Osteocyte (in vitro differentiated cells): Measurements from ENCODE around the gene LHFPL3. TPM values are rescaled to one million over a fixed set of nuclear protein-coding genes. Genes with fewer than 3 reads are reported as not detected.
"Not testable (repeated sequence)": the region's sequence is repeated elsewhere in the genome, so short reads cannot be mapped to it uniquely, and the experiment has no call there.

ENCODE experiments used
- DNase-seq: peaks from one replicate; pipeline ENCODE4 v3.0.0; 2021; ENCODE audit warnings: mixed read lengths; ENCODE audit not compliant: unreplicated experiment; ENCODE audit errors: extremely low spot score
- H3K27ac Mint-ChIP-seq: one replicate; pipeline ENCODE4 v1.8.0; 2021; ENCODE audit warnings: mild to moderate bottlenecking, mixed read lengths; ENCODE audit not compliant: unreplicated experiment
- H3K27me3 Mint-ChIP-seq: one replicate; pipeline ENCODE4 v1.8.0; 2021; ENCODE audit warnings: mixed read lengths; ENCODE audit not compliant: unreplicated experiment
- H3K36me3 Mint-ChIP-seq: one replicate; pipeline ENCODE4 v1.8.0; 2021; ENCODE audit warnings: mixed read lengths; ENCODE audit not compliant: unreplicated experiment
- H3K4me1 Mint-ChIP-seq: one replicate; pipeline ENCODE4 v1.8.0; 2021; ENCODE audit warnings: mixed read lengths; ENCODE audit not compliant: unreplicated experiment
- H3K4me3 Mint-ChIP-seq: one replicate; pipeline ENCODE4 v1.8.0; 2021; ENCODE audit warnings: mild to moderate bottlenecking, moderate library complexity, mixed read lengths; ENCODE audit not compliant: unreplicated experiment
- H3K9me3 Mint-ChIP-seq: one replicate; pipeline ENCODE4 v1.8.0; 2021; ENCODE audit warnings: mixed read lengths; ENCODE audit not compliant: unreplicated experiment
- CTCF ChIP-seq: fragments of 200-600 bp; sonication (generic); IDR thresholded peaks from 2 replicates; pipeline ENCODE4 v1.5.0; 2021; ENCODE audit warnings: antibody characterized with exemption, mild to moderate bottlenecking, moderate library complexity
- total RNA-seq: library from RNA; stranded (reverse); gene quantifications from 2 replicates; pipeline ENCODE4 v1.2.1, GENCODE V29; 2021

The LHFPL3 gene
- total RNA-seq, 1 donor from 2014 or later, result not detected

- H3K36me3 Mint-ChIP-seq, result no peaks in the 10 kb centered on the region
- H3K4me1 Mint-ChIP-seq, result no peaks in the 10 kb centered on the region
- TF ChIP-seq CTCF, result no peak
- no peak for DNase-seq
- no peaks in the 10 kb centered on the region for H3K27me3 Mint-ChIP-seq
- H3K4me3 Mint-ChIP-seq, result no peak overlapping the region
- H3K9me3 Mint-ChIP-seq, result no peaks in the 10 kb centered on the region
- H3K27ac Mint-ChIP-seq, result no peak overlapping the region
Measured at GRCh38 chr7:104569751-104570150, 241.3 kb downstream of the LHFPL3 start.

GRCh38 chr7:104572554-104572953 is 244.2 kb downstream of the LHFPL3 start:
- DNase-seq, result no peak
- Mint-ChIP-seq H3K36me3 (no peaks in the 10 kb centered on the region), H3K27ac (no peak overlapping the region), H3K9me3 (no peaks in the 10 kb centered on the region), H3K4me3 (no peak overlapping the region), H3K4me1 (no peaks in the 10 kb centered on the region), H3K27me3 (no peaks in the 10 kb centered on the region)
- TF ChIP-seq CTCF, result no peak

- H3K27ac Mint-ChIP-seq, result no peak overlapping the region
- no peak overlapping the region for H3K4me3 Mint-ChIP-seq
- H3K36me3 Mint-ChIP-seq, result no peaks in the 10 kb centered on the region
- no peaks in the 10 kb centered on the region for H3K4me1 Mint-ChIP-seq
- TF ChIP-seq CTCF, result no peak
- H3K9me3 Mint-ChIP-seq, result peaks cover 12% of the 10 kb centered on the region
- H3K27me3 Mint-ChIP-seq, result no peaks in the 10 kb centered on the region
- no peak for DNase-seq
Measured at GRCh38 chr7:104584620-104585019, 256.2 kb downstream of the LHFPL3 start.

GRCh38 chr7:104595591-104595990 is 267.2 kb downstream of the LHFPL3 start:
- H3K36me3 Mint-ChIP-seq, DNase-seq, H3K4me1 Mint-ChIP-seq, H3K27me3 Mint-ChIP-seq, H3K4me3 Mint-ChIP-seq, H3K27ac Mint-ChIP-seq: not testable (repeated sequence)
- H3K9me3 Mint-ChIP-seq, result peaks cover 15% of the 10 kb centered on the region

- Mint-ChIP-seq H3K9me3 (peaks cover 6% of the 10 kb centered on the region), H3K4me3 (no peak overlapping the region), H3K4me1 (no peaks in the 10 kb centered on the region), H3K27ac (no peak overlapping the region), H3K27me3 (no peaks in the 10 kb centered on the region), H3K36me3 (no peaks in the 10 kb centered on the region)
- DNase-seq, result no peak
- TF ChIP-seq CTCF, result no peak
Measured at GRCh38 chr7:104603957-104604356, 275.6 kb downstream of the LHFPL3 start.

GRCh38 chr7:104604706-104605105 is 276.3 kb downstream of the LHFPL3 start:
- Mint-ChIP-seq H3K36me3 (no peaks in the 10 kb centered on the region), H3K9me3 (peaks cover 6% of the 10 kb centered on the region), H3K4me3 (no peak overlapping the region), H3K27ac (no peak overlapping the region), H3K4me1 (no peaks in the 10 kb centered on the region), H3K27me3 (no peaks in the 10 kb centered on the region)
- DNase-seq, result no peak
- TF ChIP-seq CTCF, result no peak
